ENCODE results near the gene CALM1.

CALM1 gene

GRCh38 chr14:90423166-90423565, 26.3 kb downstream of the CALM1 start:
- DNase-seq: no peak
- intact Hi-C loops (cut with DNase I; ENCODE audit: low total_unique reads): loop anchor here (5.0 kb wide), 1 partner anchor 89 kb away; no protein-coding TSS in a partner anchor
- Histone ChIP-seq H3K36me3 (no peaks in the 10 kb centered on the region), H3K4me3 (no peak overlapping the region), H3K27me3 (no peaks in the 10 kb centered on the region), H3K27ac (no peak overlapping the region), H3K4me1 (peaks cover 0 to 14% (median 9%) of the 10 kb centered on the region in 4 donors), H3K9me3 (no peaks in the 10 kb centered on the region)
- no peak for TF ChIP-seq CTCF (IDR thresholded peaks at IDR 0.05)

GRCh38 chr14:90424075-90424474, 27.2 kb downstream of the CALM1 start:
- Histone ChIP-seq H3K4me1 (peaks cover 0 to 8% (median 5%) of the 10 kb centered on the region in 4 donors), H3K36me3 (no peaks in the 10 kb centered on the region), H3K27me3 (no peaks in the 10 kb centered on the region), H3K9me3 (no peaks in the 10 kb centered on the region), H3K4me3 (no peak overlapping the region), H3K27ac (no peak overlapping the region)
- intact Hi-C loops (cut with DNase I; ENCODE audit: low total_unique reads): loop anchor here (5.0 kb wide), 1 partner anchor 88 kb away; no protein-coding TSS in a partner anchor
- no peak for TF ChIP-seq CTCF (IDR thresholded peaks at IDR 0.05)
- no peak for DNase-seq

- Histone ChIP-seq H3K4me3 (no peak overlapping the region), H3K27ac (no peak overlapping the region), H3K36me3 (no peaks in the 10 kb centered on the region), H3K27me3 (no peaks in the 10 kb centered on the region), H3K9me3 (no peaks in the 10 kb centered on the region), H3K4me1 (peaks cover 0 to under 1% (median 0%) of the 10 kb centered on the region in 4 donors)
- DNase-seq: no peak
- intact Hi-C loops (cut with DNase I; ENCODE audit: low total_unique reads): loop anchor here (5.0 kb wide), 1 partner anchor 87 kb away; no protein-coding TSS in a partner anchor
- TF ChIP-seq CTCF (IDR thresholded peaks at IDR 0.05): no peak
Observed at GRCh38 chr14:90424686-90425372, 28.0 kb downstream of the CALM1 start.

- H3K4me3 ChIP-seq: no peak overlapping the region
- no peaks in the 10 kb centered on the region for H3K4me1 ChIP-seq
- intact Hi-C loops (cut with DNase I; ENCODE audit: low total_unique reads): no loop called here
- no peaks in the 10 kb centered on the region for H3K27me3 ChIP-seq
- no peaks in the 10 kb centered on the region for H3K36me3 ChIP-seq
- no peak for DNase-seq
- no peaks in the 10 kb centered on the region for H3K9me3 ChIP-seq
- no peak for TF ChIP-seq CTCF (IDR thresholded peaks at IDR 0.05)
- no peak overlapping the region for H3K27ac ChIP-seq
Observed at GRCh38 chr14:90425373-90425879, 28.6 kb downstream of the CALM1 start.

- no peak overlapping the region for H3K4me3 ChIP-seq
- no peaks in the 10 kb centered on the region for H3K36me3 ChIP-seq
- intact Hi-C loops (cut with DNase I; ENCODE audit: low total_unique reads): no loop called here
- no peaks in the 10 kb centered on the region for H3K27me3 ChIP-seq
- no peak for DNase-seq
- no peak for TF ChIP-seq CTCF (IDR thresholded peaks at IDR 0.05)
- no peaks in the 10 kb centered on the region for H3K9me3 ChIP-seq
- H3K27ac ChIP-seq: no peak overlapping the region
- no peaks in the 10 kb centered on the region for H3K4me1 ChIP-seq
Observed at GRCh38 chr14:90426031-90426540, 29.3 kb downstream of the CALM1 start.
